GM21515 (cell line): ENCODE data around the gene NKX2-3.
A peak's percentile ranks its signal among the peaks of the same experiment; 100 is the strongest.

Experiments
- ATAC-seq: cut with Tn5 transposase; IDR thresholded peaks from one replicate; pipeline ENCODE4 v1.9.1; 2021; ENCODE audit not compliant: unreplicated experiment

Gene NKX2-3

DNA sequence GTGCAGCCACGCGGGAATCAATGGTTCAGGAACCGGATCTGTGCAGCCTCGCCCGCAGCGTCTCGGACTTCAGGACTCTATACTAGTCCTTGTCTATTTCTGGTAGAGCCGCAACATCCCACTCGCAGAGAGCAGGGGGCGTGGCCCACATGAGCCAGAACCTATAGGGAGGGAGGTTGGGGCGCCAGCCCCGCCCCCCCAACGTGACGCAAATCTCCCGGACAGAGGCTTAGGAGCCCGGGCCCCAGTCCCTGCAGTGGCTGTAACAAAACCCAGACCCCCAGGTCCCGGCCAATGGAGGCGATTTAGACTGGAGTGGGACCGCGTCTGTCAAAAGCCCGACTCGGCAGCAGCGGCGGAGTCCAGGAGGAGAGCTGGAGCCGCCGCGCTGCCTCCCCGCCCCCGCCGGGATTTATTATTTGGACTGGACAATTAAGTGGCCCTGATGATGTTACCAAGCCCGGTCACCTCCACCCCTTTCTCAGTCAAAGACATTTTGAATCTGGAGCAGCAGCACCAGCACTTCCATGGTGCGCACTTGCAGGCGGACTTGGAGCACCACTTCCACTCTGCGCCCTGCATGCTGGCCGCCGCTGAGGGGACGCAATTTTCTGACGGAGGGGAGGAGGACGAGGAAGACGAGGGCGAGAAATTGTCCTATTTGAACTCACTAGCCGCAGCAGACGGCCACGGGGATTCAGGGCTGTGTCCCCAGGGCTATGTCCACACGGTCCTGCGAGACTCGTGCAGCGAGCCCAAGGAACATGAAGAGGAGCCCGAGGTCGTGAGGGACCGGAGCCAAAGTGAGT, at the start of gene NKX2-3:
Gene NKX2-3, plus strand, starts transcription at position 256 of the 809 bp plus-strand sequence. Its CDS starts 190 bp downstream, at position 446.
- ATAC-seq = peak; percentile 50

GRCh38 chr10:99484626-99485581, 47.8 kb upstream of the NKX2-3 start:
- ATAC-seq = no peak

DNA sequence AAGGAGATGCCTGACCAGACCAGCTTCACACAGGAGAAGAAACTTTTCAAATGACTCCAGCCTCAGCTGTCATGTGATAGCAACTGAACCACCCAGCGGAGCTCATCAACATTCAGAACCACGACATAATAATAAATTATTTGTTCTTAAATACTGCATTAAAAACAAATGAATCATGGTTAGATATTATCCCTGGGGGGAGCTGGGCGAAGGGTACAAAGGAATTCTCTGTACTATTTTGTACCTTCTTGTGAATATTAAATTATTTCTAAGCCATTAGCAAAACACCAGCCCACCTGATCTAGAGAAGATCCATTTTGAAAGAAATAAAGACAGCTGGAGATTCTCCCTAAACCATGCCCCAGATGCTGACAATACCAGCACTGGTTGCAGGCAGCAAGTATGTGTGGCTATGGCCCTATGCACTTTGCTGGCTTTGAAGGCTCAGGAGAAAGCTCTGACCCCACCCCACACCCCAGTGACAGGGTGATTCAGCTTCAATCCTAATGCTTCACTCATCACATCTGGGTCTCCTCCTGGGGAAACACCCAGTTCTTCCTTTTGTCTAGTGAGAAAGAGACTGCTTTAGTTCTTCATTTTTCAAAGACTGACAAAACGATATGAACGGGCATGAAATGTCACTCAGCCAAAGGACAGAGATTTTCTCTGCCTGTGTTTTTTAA, 45.5 kb upstream of the NKX2-3 start:
- no peak for ATAC-seq

- no peak for ATAC-seq
Measured at GRCh38 chr10:99489271-99489670, 43.5 kb upstream of the NKX2-3 start.

- ATAC-seq = no peak
Measured at GRCh38 chr10:99497343-99498025, 35.3 kb upstream of the NKX2-3 start.

DNA sequence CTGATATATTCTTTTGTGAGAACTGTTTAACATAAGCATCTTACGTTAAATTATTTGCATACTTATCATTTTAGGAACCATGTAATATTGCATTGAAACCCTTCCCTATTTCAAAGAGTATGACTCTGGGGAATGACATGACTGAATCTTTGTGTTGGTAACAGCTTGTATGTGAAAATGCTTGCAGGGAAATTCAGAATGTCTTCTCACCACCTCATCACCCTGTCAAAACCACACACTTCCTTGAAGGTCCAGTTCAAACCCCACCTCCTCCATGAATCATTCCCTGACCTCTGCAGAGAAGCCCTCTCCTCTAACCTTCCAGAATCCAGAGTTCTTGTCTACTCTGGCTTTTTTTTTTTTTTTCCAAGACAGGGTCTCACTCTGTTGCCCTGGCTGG, 26.3 kb upstream of the NKX2-3 start:
- ATAC-seq = no peak

- no peak for ATAC-seq
Measured at GRCh38 chr10:99507265-99507664, 25.5 kb upstream of the NKX2-3 start.

GRCh38 chr10:99513061-99513460, 19.7 kb upstream of the NKX2-3 start:
- ATAC-seq = no peak

GRCh38 chr10:99519690-99520039, 13.1 kb upstream of the NKX2-3 start:
- no peak for ATAC-seq

DNA sequence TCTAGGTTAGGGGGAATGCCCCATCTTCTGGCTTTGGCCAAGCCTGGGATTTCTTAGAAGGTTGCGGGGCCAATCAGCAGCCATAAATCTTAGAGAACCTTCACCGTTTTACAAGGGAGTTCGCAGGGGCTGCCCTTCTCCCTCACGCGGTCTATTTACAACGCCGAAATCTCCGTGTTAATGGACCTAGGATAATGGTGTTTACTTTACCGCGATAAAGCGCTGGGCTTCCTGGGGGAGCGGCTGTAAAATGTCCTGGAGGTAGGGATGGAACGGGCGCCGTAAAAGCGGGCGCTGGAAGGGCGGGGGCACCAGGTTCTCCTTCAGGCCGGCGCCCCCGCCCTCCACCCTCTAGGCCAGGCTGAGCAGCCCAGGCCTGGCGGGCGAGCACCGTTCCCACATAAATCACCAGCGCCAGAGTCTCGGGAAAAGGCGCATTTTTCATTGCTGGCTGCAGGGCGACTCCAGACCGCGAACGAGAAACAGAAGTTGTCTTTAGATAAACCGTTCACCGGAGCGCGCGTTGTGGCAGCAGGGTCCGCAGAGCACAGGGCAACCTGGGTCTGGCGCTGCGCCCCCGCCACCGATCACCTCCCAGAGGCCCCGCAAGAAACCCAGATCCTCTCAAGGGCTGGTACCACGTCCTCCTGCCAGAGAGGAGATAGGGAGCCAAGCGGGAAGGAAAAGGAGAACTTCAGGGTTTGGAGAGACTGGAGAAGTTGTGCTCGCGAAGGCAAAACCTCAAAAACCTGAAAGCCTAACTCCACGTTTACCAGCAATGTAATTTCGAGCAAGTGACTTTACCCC, 12.5 kb upstream of the NKX2-3 start:
- no peak for ATAC-seq

DNA sequence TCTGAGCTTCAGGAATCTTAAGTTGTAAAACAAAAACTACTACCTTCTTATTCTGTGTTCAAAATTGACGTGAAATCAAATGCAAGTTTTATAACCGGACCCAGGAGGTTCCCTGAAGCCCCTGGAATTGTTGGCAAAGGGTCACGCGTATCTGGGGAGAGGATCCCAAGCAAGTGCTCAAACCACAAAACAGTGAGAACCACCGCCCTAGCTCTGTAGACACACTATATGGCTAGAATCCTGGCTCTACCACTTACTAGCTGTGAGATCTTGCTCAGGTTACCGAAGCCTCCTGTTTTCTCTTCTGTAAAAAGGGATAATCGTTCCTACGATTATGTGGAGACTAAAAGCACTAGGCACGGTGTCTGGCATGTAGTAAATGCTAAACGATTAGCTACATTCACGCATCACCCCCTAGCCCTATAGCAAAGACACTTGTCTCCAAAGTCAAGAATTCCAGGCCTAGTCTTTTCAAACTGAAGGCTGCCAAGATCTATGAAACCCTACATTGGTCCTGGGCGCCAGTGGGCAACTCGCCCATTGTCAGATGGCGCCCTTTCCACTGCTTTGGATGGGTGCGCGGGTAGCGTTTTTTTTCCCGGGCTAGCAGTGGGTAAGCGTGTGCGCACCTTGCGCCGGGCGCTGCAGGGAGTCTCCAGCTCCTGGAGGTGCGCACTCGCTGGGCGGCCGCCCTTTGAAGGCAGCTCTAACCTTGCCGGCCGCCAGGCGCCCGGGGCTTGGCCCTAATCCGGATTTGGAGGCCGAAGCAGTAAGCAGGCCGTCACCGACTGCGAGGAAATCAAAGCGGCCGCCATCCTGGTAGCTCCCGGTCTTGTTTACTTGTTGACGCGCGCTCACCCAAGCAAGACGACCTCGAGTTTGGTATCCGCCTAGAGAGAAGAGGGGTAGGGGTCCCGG, 11.6 kb upstream of the NKX2-3 start:
- no peak for ATAC-seq

DNA sequence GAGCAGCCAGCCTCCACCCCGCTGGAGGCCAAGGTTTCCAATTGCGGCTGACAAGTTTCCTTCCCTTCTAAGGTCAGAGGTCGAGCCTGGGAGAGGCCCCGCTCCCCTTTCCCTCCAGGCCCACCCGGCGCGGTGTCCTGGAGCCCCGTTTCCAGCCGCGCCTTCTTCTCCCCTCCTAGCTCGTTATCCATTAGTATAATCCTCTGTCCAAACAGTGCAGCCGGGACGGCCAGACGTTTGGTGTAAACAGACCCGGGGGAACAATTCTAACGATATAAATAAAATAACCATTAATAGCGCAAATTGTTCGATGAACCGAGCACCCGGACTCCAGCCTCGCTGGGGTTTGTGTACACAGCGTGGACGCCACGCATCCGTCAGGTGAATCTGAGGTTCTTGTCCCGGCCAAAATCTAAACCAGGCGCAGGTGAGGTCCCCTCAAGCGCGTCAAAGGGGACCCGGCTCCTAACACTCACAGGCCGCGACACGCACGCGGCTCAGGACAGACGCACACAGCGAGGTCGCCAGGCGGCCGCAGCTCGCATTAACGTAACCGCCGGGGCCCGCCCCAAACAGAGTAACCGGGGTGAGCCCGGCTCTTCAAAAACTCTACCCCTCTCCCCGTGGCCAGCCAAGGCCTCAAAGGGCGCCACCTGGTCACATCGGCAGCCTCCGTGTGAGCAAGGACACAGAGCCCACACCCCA, 10.8 kb upstream of the NKX2-3 start:
- ATAC-seq = no peak

DNA sequence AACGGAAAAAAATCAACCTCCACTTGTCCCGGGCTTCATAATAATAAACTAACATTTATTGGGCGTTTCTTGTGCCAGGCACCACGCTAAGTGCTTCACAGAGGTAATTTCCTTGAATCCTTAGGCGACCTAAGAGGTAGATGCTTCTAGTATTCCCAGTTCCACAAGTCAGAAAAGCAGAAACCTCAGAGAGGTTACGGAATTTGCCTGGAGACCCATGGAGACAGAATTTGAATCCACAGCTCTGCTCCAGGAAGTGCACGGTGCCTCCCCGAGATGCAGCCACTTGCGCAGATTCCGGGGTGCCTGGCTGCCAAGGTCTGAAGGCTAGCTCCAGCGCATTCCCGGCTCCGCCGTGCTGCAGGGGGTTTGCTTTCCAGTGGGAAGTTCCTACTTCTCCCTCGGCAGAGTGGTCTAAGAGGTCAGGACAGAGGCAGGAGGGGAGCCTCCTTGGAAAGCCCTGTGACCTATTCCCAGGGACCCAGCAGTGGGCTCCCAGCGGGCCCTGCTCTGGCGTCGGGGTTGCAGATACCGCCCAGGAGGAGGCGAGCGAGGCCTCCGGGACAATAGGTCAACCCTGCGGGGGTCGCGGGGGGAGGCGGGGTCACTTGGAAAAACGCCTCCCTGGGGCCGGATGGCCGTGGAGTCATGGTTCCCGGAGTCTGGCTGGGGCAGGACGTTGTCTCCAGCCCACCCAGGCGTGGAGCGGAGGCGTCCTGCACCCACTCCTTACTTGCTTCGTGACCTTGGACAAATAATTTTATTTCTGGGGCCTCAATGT, 10.1 kb upstream of the NKX2-3 start:
- no peak for ATAC-seq

- ATAC-seq = no peak
Measured at GRCh38 chr10:99523251-99523773, 9.4 kb upstream of the NKX2-3 start.

- ATAC-seq = no peak
Measured at GRCh38 chr10:99524050-99524666, 8.6 kb upstream of the NKX2-3 start.

DNA sequence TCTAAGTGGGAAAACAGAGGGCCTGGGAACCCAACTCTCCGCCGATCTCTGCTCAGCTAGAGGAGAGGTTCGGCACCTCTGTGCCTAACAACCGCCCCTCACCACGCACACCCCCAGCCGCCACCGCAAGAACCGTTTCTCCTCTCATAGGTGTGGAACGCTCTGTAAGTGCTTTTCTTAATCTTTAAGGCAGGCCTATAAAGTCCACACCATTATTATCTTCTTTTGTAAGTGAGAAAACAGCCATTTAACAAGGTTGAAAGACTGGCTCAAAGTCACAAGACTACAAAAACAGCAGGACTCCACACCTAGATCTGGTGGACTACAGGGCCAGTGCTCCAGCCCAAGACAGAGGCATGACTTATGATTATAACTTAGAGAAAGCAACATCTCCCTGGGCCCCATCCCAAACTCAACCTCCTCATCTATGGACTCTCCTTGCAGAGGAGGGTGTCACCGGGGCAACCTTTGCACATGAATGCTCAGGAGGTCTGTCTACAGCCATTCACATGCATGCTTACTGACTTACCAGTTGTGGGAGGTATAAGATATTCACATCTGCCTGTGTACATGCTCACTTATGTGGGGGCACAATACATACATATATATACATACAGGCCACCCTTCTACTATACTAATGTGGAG, 7.9 kb upstream of the NKX2-3 start:
- no peak for ATAC-seq
